ENCODE results near the gene SUN1.
"Not testable (repeated sequence)": the region's sequence is repeated elsewhere in the genome, so short reads cannot be mapped to it uniquely, and the experiment has no call there.

The SUN1 gene

GRCh38 chr7:871900-872537 lies 39.7 kb downstream of the SUN1 start:
- FAIRE-seq: no peak
- no peak for DNase-seq (ENCODE audit: insufficient read length, low spot score)

GRCh38 chr7:872685-873084 lies 40.4 kb downstream of the SUN1 start:
- not testable (repeated sequence) for DNase-seq (ENCODE audit: insufficient read length, low spot score); FAIRE-seq

More at GRCh38 chr7:871900-872537, 39.7 kb downstream of the SUN1 start:
- TF ChIP-seq POLR2AphosphoS5 (IDR thresholded peaks at IDR 0.05; ENCODE audit: low read depth, low read length) (no peak), TAF1 (IDR thresholded peaks at IDR 0.05; ENCODE audit: low read depth, low read length) (no peak), SPI1 (IDR thresholded peaks at IDR 0.05; ENCODE audit: low read depth, low read length) (no peak), POLR2A (IDR thresholded peaks at IDR 0.05; ENCODE audit: low read depth, low read length) (no peak), PAX5 (IDR thresholded peaks at IDR 0.05; ENCODE audit: insufficient read depth, low read length, severe bottlenecking) (no peak), POU2F2 (IDR thresholded peaks at IDR 0.05; ENCODE audit: low read depth, low read length) (no peak)

GRCh38 chr7:873367-874002 lies 41.2 kb downstream of the SUN1 start:
- DNase-seq (ENCODE audit: insufficient read length, low spot score) (peak; percentile 80), FAIRE-seq (peak; percentile 95)
- no peak for TF ChIP-seq SPI1 (IDR thresholded peaks at IDR 0.05; ENCODE audit: low read depth, low read length)
- no peak for TF ChIP-seq POLR2A (IDR thresholded peaks at IDR 0.05; ENCODE audit: low read depth, low read length)
- TF ChIP-seq TAF1 (IDR thresholded peaks at IDR 0.05; ENCODE audit: low read depth, low read length): no peak
- 0 out of 2 replicates have a peak, but pooled peaks have one; percentile 7 for TF ChIP-seq POU2F2 (IDR thresholded peaks at IDR 0.05; ENCODE audit: low read depth, low read length)

GRCh38 chr7:874031-874749 lies 41.9 kb downstream of the SUN1 start:
- no peak for TF ChIP-seq PAX5 (IDR thresholded peaks at IDR 0.05; ENCODE audit: insufficient read depth, low read length, severe bottlenecking)
- TF ChIP-seq POU2F2 (IDR thresholded peaks at IDR 0.05; ENCODE audit: low read depth, low read length): no peak
- TF ChIP-seq POLR2A (IDR thresholded peaks at IDR 0.05; ENCODE audit: low read depth, low read length): no peak
- TF ChIP-seq TAF1 (IDR thresholded peaks at IDR 0.05; ENCODE audit: low read depth, low read length): no peak
- TF ChIP-seq SPI1 (IDR thresholded peaks at IDR 0.05; ENCODE audit: low read depth, low read length): no peak
- no peak for TF ChIP-seq POLR2AphosphoS5 (IDR thresholded peaks at IDR 0.05; ENCODE audit: low read depth, low read length)
- FAIRE-seq: no peak

GRCh38 chr7:875051-875450 lies 42.8 kb downstream of the SUN1 start:
- DNase-seq (ENCODE audit: insufficient read length, low spot score): no peak
- FAIRE-seq: no peak

More at GRCh38 chr7:874031-874749, 41.9 kb downstream of the SUN1 start:
- no peak for DNase-seq (ENCODE audit: insufficient read length, low spot score)

GRCh38 chr7:875476-876076 lies 43.3 kb downstream of the SUN1 start:
- DNase-seq (ENCODE audit: insufficient read length, low spot score): no peak
- no peak for TF ChIP-seq PAX5 (IDR thresholded peaks at IDR 0.05; ENCODE audit: insufficient read depth, low read length, severe bottlenecking)
- TF ChIP-seq SPI1 (IDR thresholded peaks at IDR 0.05; ENCODE audit: low read depth, low read length): no peak
- TF ChIP-seq POU2F2 (IDR thresholded peaks at IDR 0.05; ENCODE audit: low read depth, low read length): no peak
- TF ChIP-seq POLR2AphosphoS5 (IDR thresholded peaks at IDR 0.05; ENCODE audit: low read depth, low read length): no peak
- no peak for TF ChIP-seq TAF1 (IDR thresholded peaks at IDR 0.05; ENCODE audit: low read depth, low read length)
- no peak for TF ChIP-seq POLR2A (IDR thresholded peaks at IDR 0.05; ENCODE audit: low read depth, low read length)
- no peak for FAIRE-seq

More at GRCh38 chr7:875051-875450, 42.8 kb downstream of the SUN1 start:
- no peak for TF ChIP-seq POU2F2 (IDR thresholded peaks at IDR 0.05; ENCODE audit: low read depth, low read length)
- TF ChIP-seq TAF1 (IDR thresholded peaks at IDR 0.05; ENCODE audit: low read depth, low read length): no peak
- TF ChIP-seq SPI1 (IDR thresholded peaks at IDR 0.05; ENCODE audit: low read depth, low read length): no peak
- no peak for TF ChIP-seq POLR2AphosphoS5 (IDR thresholded peaks at IDR 0.05; ENCODE audit: low read depth, low read length)
- no peak for TF ChIP-seq PAX5 (IDR thresholded peaks at IDR 0.05; ENCODE audit: insufficient read depth, low read length, severe bottlenecking)
- TF ChIP-seq POLR2A (IDR thresholded peaks at IDR 0.05; ENCODE audit: low read depth, low read length): no peak

GRCh38 chr7:876077-876971 lies 44.0 kb downstream of the SUN1 start, which contains the start of gene GET4:
GET4 (plus strand) TSS chr7:876554; CDS start chr7:876646, 92 bp downstream.
- peak; percentile 95 for DNase-seq (ENCODE audit: insufficient read length, low spot score)
- peak; percentile 69 for TF ChIP-seq TAF1 (IDR thresholded peaks at IDR 0.05; ENCODE audit: low read depth, low read length)
- TF ChIP-seq POLR2A (IDR thresholded peaks at IDR 0.05; ENCODE audit: low read depth, low read length): peak; percentile 65
- TF ChIP-seq POLR2AphosphoS5 (IDR thresholded peaks at IDR 0.05; ENCODE audit: low read depth, low read length): peak; percentile 75; the same call in 1 of the 2 replicates
- TF ChIP-seq SPI1 (IDR thresholded peaks at IDR 0.05; ENCODE audit: low read depth, low read length): no peak
- TF ChIP-seq PAX5 (IDR thresholded peaks at IDR 0.05; ENCODE audit: insufficient read depth, low read length, severe bottlenecking): peak; percentile 44
- no peak for TF ChIP-seq POU2F2 (IDR thresholded peaks at IDR 0.05; ENCODE audit: low read depth, low read length)
- peak; percentile 100 for FAIRE-seq

- FAIRE-seq (no peak), DNase-seq (ENCODE audit: insufficient read length, low spot score) (no peak)
- TF ChIP-seq PAX5 (IDR thresholded peaks at IDR 0.05; ENCODE audit: insufficient read depth, low read length, severe bottlenecking) (no peak), POLR2A (IDR thresholded peaks at IDR 0.05; ENCODE audit: low read depth, low read length) (no peak), TAF1 (IDR thresholded peaks at IDR 0.05; ENCODE audit: low read depth, low read length) (no peak), POLR2AphosphoS5 (IDR thresholded peaks at IDR 0.05; ENCODE audit: low read depth, low read length) (no peak), SPI1 (IDR thresholded peaks at IDR 0.05; ENCODE audit: low read depth, low read length) (no peak), POU2F2 (IDR thresholded peaks at IDR 0.05; ENCODE audit: low read depth, low read length) (no peak)
These were observed 44.7 kb downstream of the SUN1 start for GRCh38 chr7:876972-877311.
